Activated naive CD4-positive, alpha-beta T cell treated with anti-CD3 and anti-CD28 coated beads for 36 hours (primary cell): ENCODE data around the gene DIS3L. TPM values are rescaled to one million over a fixed set of nuclear protein-coding genes. Genes with fewer than 3 reads are reported as not detected.
"Not testable (repeated sequence)": the region's sequence is repeated elsewhere in the genome, so short reads cannot be mapped to it uniquely, and the experiment has no call there.

Experiments used
- CTCF ChIA-PET: fragments of 350-600 bp; sonication (Branson Sonifier 250); formaldehyde crosslinking; loops from one replicate; lab custom pipeline; 2021; ENCODE audit warnings: antibody characterized with exemption; lab: Charles Lee
- DNase-seq: peaks from one replicate; pipeline ENCODE4 v3.0.0-alpha.2; 2020
- H3K27ac Mint-ChIP-seq: one replicate; pipeline ENCODE4 v1.8.0; 2021; ENCODE audit warnings: mild to moderate bottlenecking, mixed read lengths
- H3K27me3 Mint-ChIP-seq: one replicate; pipeline ENCODE4 v1.8.0; 2021; ENCODE audit warnings: low read depth, mixed read lengths
- H3K36me3 Mint-ChIP-seq: one replicate; pipeline ENCODE4 v1.8.0; 2021; ENCODE audit warnings: low read depth, mixed read lengths
- H3K4me1 Mint-ChIP-seq: one replicate; pipeline ENCODE4 v1.8.0; 2021; ENCODE audit warnings: low read depth, mixed read lengths
- H3K4me3 Mint-ChIP-seq: one replicate; pipeline ENCODE4 v1.8.0; 2021; ENCODE audit warnings: mild to moderate bottlenecking, moderate library complexity, mixed read lengths
- H3K9me3 Mint-ChIP-seq: one replicate; pipeline ENCODE4 v1.8.0; 2021; ENCODE audit warnings: mixed read lengths
- intact Hi-C: fragments of 100-400 bp; cut with micrococcal nuclease; formaldehyde crosslinking; loops from one replicate; pipeline ENCODE4 v1.15.1; 2023
- total RNA-seq, 2 experiments: library from RNA; stranded (reverse); gene quantifications; one replicate each; pipeline ENCODE4 v1.2.3, GENCODE V29; 2021

Gene DIS3L
- total RNA-seq, 2 experiments from 2014 or later = 24.0 to 24.6 TPM

GRCh38 chr15:66328771-66329170 lies 35.4 kb downstream of the DIS3L start:
- intact Hi-C loops = no loop called here
- CTCF ChIA-PET = interaction anchor here (1.3 kb wide), 1 partner anchor 8 kb away, joined by 3 read pairs; no protein-coding TSS in a partner anchor
- H3K36me3 Mint-ChIP-seq = peaks cover 21% of the 10 kb centered on the region

GRCh38 chr15:66348530-66348929 lies 55.2 kb downstream of the DIS3L start:
- DNase-seq, H3K27ac Mint-ChIP-seq, H3K4me3 Mint-ChIP-seq, H3K9me3 Mint-ChIP-seq, H3K4me1 Mint-ChIP-seq, CTCF ChIA-PET, H3K27me3 Mint-ChIP-seq, intact Hi-C loops: not testable (repeated sequence)
- H3K36me3 Mint-ChIP-seq = peaks cover 36% of the 10 kb centered on the region

More at GRCh38 chr15:66328771-66329170, 35.4 kb downstream of the DIS3L start:
- no peaks in the 10 kb centered on the region for H3K4me1 Mint-ChIP-seq
- no peaks in the 10 kb centered on the region for H3K27me3 Mint-ChIP-seq
- DNase-seq = no peak
- H3K9me3 Mint-ChIP-seq = no peaks in the 10 kb centered on the region
- no peak overlapping the region for H3K27ac Mint-ChIP-seq
- no peak overlapping the region for H3K4me3 Mint-ChIP-seq

- no peak for DNase-seq
- Mint-ChIP-seq H3K4me3 (peak overlapping the region; percentile 96), H3K27me3 (no peaks in the 10 kb centered on the region), H3K36me3 (peaks cover 20% of the 10 kb centered on the region), H3K27ac (peak overlapping the region; percentile 95), H3K9me3 (no peaks in the 10 kb centered on the region), H3K4me1 (peaks cover 37% of the 10 kb centered on the region)
- intact Hi-C loops = loop anchor here (1.0 kb wide), 8 partner anchors 13 to 839 kb away; partner anchors contain the start of genes DPP8, MAP2K1, RPL4 and SNAPC5
- CTCF ChIA-PET = interaction anchor here (2.8 to 3.8 kb wide), 2 partner anchors 30 to 142 kb away, joined by 12 to 28 read pairs; partner anchors contain the start of genes MAP2K1 and SNAPC5
Observed at GRCh38 chr15:66356077-66356358, 62.6 kb downstream of the DIS3L start.

GRCh38 chr15:66356359-66357236 lies 63.2 kb downstream of the DIS3L start, which contains the start of gene TIPIN:
TIPIN (minus strand) TSS chr15:66356685; CDS start chr15:66352947, 3,738 bp downstream.
- DNase-seq = peak; percentile 99
- Mint-ChIP-seq H3K4me1 (peaks cover 37% of the 10 kb centered on the region), H3K27me3 (no peaks in the 10 kb centered on the region), H3K36me3 (peaks cover 20% of the 10 kb centered on the region), H3K9me3 (no peaks in the 10 kb centered on the region), H3K4me3 (peak within 1 kb of the TSS; percentile 96), H3K27ac (peak within 1 kb of the TSS; percentile 95)
- CTCF ChIA-PET = interaction anchor here (2.8 to 3.8 kb wide), 2 partner anchors 30 to 141 kb away, joined by 12 to 28 read pairs; partner anchors contain the start of genes MAP2K1 and SNAPC5
- intact Hi-C loops = loop anchor here (1.0 kb wide), 8 partner anchors 13 to 839 kb away; partner anchors contain the start of genes DPP8, MAP2K1, RPL4 and SNAPC5

GRCh38 chr15:66359740-66360139 lies 66.4 kb downstream of the DIS3L start:
- DNase-seq = peak; percentile 34
- Mint-ChIP-seq H3K27ac (no peak overlapping the region), H3K36me3 (peaks cover 6% of the 10 kb centered on the region), H3K4me3 (no peak overlapping the region), H3K9me3 (no peaks in the 10 kb centered on the region), H3K4me1 (peaks cover 25% of the 10 kb centered on the region), H3K27me3 (no peaks in the 10 kb centered on the region)
- intact Hi-C loops = no loop called here
- CTCF ChIA-PET = no interaction called here

GRCh38 chr15:66361745-66362460 lies 68.5 kb downstream of the DIS3L start:
- CTCF ChIA-PET, intact Hi-C loops, H3K9me3 Mint-ChIP-seq, H3K36me3 Mint-ChIP-seq, DNase-seq, H3K27me3 Mint-ChIP-seq, H3K27ac Mint-ChIP-seq, H3K4me3 Mint-ChIP-seq: not testable (repeated sequence)
- H3K4me1 Mint-ChIP-seq = peaks cover 12% of the 10 kb centered on the region

GRCh38 chr15:66362776-66363175 lies 69.4 kb downstream of the DIS3L start:
- no peaks in the 10 kb centered on the region for H3K36me3 Mint-ChIP-seq
- CTCF ChIA-PET = no interaction called here
- no peak overlapping the region for H3K27ac Mint-ChIP-seq
- intact Hi-C loops = no loop called here
- H3K4me1 Mint-ChIP-seq = peaks cover 7% of the 10 kb centered on the region
- no peaks in the 10 kb centered on the region for H3K27me3 Mint-ChIP-seq
- no peaks in the 10 kb centered on the region for H3K9me3 Mint-ChIP-seq
- no peak for DNase-seq
- H3K4me3 Mint-ChIP-seq = no peak overlapping the region

GRCh38 chr15:66364944-66365528 lies 71.7 kb downstream of the DIS3L start:
- CTCF ChIA-PET = no interaction called here
- no peak overlapping the region for H3K4me3 Mint-ChIP-seq

GRCh38 chr15:66369773-66370651 lies 76.6 kb downstream of the DIS3L start:
- intact Hi-C loops = loop anchor here (1.0 kb wide), 2 partner anchors 14 to 16 kb away; partner anchors contain the start of genes MAP2K1 and TIPIN

More at GRCh38 chr15:66364944-66365528, 71.7 kb downstream of the DIS3L start:
- Mint-ChIP-seq H3K36me3 (no peaks in the 10 kb centered on the region), H3K4me1 (peaks cover 7% of the 10 kb centered on the region), H3K9me3 (no peaks in the 10 kb centered on the region), H3K27ac (no peak overlapping the region), H3K27me3 (no peaks in the 10 kb centered on the region)
- DNase-seq = no peak
- intact Hi-C loops = no loop called here

GRCh38 chr15:66374179-66374578 lies 80.8 kb downstream of the DIS3L start:
- Mint-ChIP-seq H3K27ac (no peak overlapping the region), H3K36me3 (no peaks in the 10 kb centered on the region), H3K9me3 (peaks cover 5% of the 10 kb centered on the region), H3K4me1 (peaks cover 16% of the 10 kb centered on the region), H3K4me3 (no peak overlapping the region), H3K27me3 (no peaks in the 10 kb centered on the region)
- intact Hi-C loops = no loop called here
- DNase-seq = no peak
- CTCF ChIA-PET = no interaction called here

More at GRCh38 chr15:66369773-66370651, 76.6 kb downstream of the DIS3L start:
- H3K36me3 Mint-ChIP-seq = no peaks in the 10 kb centered on the region
- CTCF ChIA-PET = interaction anchor here (0.9 to 1.3 kb wide), 2 partner anchors 12 to 128 kb away, joined by 3 to 4 read pairs; partner anchors contain the start of gene SNAPC5
- H3K9me3 Mint-ChIP-seq = peaks cover 5% of the 10 kb centered on the region
- H3K27ac Mint-ChIP-seq = peak overlapping the region; percentile 92
- DNase-seq = peak; percentile 66
- H3K4me1 Mint-ChIP-seq = peaks cover 16% of the 10 kb centered on the region
- peak overlapping the region; percentile 66 for H3K4me3 Mint-ChIP-seq
- H3K27me3 Mint-ChIP-seq = no peaks in the 10 kb centered on the region

- Mint-ChIP-seq H3K4me1 (no peaks in the 10 kb centered on the region), H3K36me3 (no peaks in the 10 kb centered on the region), H3K27ac (no peak overlapping the region), H3K27me3 (no peaks in the 10 kb centered on the region), H3K9me3 (peaks cover 5% of the 10 kb centered on the region), H3K4me3 (no peak overlapping the region)
- intact Hi-C loops = no loop called here
- no peak for DNase-seq
- CTCF ChIA-PET = interaction anchor here (0.7 to 1.5 kb wide), 2 partner anchors 119 to 121 kb away, joined by 3 to 4 read pairs; partner anchors contain the start of gene SNAPC5
Observed at GRCh38 chr15:66378814-66379430, 85.6 kb downstream of the DIS3L start.
